Lower leg skin (tissue), 3 donors: ENCODE data around the gene HIPK2.

Experiments used
- CTCF ChIP-seq, 3 donors: fragments of 450-650 bp; IDR thresholded peaks; one replicate each; pipeline ENCODE4 v1.5.1; 2016; ENCODE audit warnings: antibody characterized with exemption in 3 of 3, mild to moderate bottlenecking in 3 of 3, moderate library complexity in 2 of 3
- POLR2A ChIP-seq, 2 donors: fragments of 450-650 bp; IDR thresholded peaks; one replicate each; pipeline ENCODE4 v1.6.1; 2016 to 2017; ENCODE audit warnings: antibody characterized with exemption in 2 of 2, mild to moderate bottlenecking in 1 of 2, moderate library complexity in 1 of 2

GRCh38 chr7:139706837-139707236 lies 71.0 kb downstream of the HIPK2 start:
- no peak for TF ChIP-seq CTCF (IDR thresholded peaks at IDR 0.05)
- TF ChIP-seq POLR2A (IDR thresholded peaks at IDR 0.05), result no peak
